Mucosa of descending colon (tissue), 3 donors: ENCODE measurements around the gene PBRM1. TPM values are rescaled to one million over a fixed set of nuclear protein-coding genes. Genes with fewer than 3 reads are reported as not detected.

Experiments
- ATAC-seq: fragments of 200-7000 bp; cut with Tn5 transposase; one replicate; pipeline ENCODE4 v1.9.1; 2020; ENCODE audit warnings: mild to moderate bottlenecking, moderate library complexity
- DNase-seq, 3 donors: peaks; one replicate each; pipeline ENCODE4 v3.0.0-alpha.2; 2020
- H3K36me3 ChIP-seq: fragments of 200-600 bp; one replicate; pipeline ENCODE4 v1.8.0; 2021; ENCODE audit warnings: low read depth, mild to moderate bottlenecking
- H3K4me1 ChIP-seq: fragments of 200-600 bp; one replicate; pipeline ENCODE4 v1.8.0; 2021; ENCODE audit warnings: low read depth, mild to moderate bottlenecking
- H3K4me3 ChIP-seq: fragments of 200-600 bp; one replicate; pipeline ENCODE4 v1.8.0; 2021; ENCODE audit warnings: mild to moderate bottlenecking
- H3K9me3 ChIP-seq: fragments of 200-600 bp; one replicate; pipeline ENCODE4 v1.8.0; 2021; ENCODE audit warnings: mild to moderate bottlenecking
- intact Hi-C, 2 donors: fragments of 100-400 bp; cut with DNase I in 1 of 2; cut with micrococcal nuclease in 1 of 2; formaldehyde crosslinking; loops; one replicate each; pipeline versions ENCODE4 v1.11.0 to v1.11.1; 2022; cut with DNase I, micrococcal nuclease
- total RNA-seq, 3 donors: library from RNA; stranded (reverse); fragmentation: NEBNext Ultra II Directional in 2 of 3; extraction: Animal tissue kit (Norgen Biotek cat#: 25700) in 2 of 3; gene quantifications; one replicate each; pipeline versions ENCODE4 v1.2.1 to v1.2.4, GENCODE V29; 2021 to 2023
- TF ChIP-seq, protein P1 (sequence below): fragments of 200-600 bp; IDR thresholded peaks from one replicate; pipeline ENCODE4 v1.8.0; 2022; ENCODE audit warnings: antibody characterized with exemption, mild to moderate bottlenecking
- donor health status: DM: no; HTN: no; CAD: no; lungs with moderate emphysema.
- donor health status: DM: no; HTN: no; CAD: no.
- donor health status: DM: no; HTN: yes; CAD: no.

Gene PBRM1
- total RNA-seq, 3 donors from 2014 or later, result 48.5 to 86.1 (median 56.8) TPM

DNA sequence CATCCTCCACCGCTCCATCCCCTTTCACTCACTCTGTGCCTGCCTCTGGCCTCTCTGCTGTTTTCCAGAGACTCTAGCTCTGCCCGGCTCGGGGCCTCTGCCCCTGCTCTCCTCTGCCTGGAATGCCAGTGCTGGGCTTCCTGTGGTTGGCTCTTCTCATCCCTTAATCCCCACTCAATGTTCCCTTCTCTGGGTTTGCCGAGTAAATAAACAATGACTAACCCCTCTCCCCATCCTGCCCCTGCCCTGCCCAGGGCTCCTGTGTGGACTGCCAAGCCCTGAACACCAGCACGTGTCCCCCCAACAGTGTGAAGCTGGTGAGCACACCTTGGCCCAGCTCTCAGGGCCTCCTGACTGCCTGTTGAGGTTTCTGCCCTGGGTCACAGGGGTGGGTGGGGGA, 178.4 kb downstream of the PBRM1 start:
- TF ChIP-seq, protein P1, sequence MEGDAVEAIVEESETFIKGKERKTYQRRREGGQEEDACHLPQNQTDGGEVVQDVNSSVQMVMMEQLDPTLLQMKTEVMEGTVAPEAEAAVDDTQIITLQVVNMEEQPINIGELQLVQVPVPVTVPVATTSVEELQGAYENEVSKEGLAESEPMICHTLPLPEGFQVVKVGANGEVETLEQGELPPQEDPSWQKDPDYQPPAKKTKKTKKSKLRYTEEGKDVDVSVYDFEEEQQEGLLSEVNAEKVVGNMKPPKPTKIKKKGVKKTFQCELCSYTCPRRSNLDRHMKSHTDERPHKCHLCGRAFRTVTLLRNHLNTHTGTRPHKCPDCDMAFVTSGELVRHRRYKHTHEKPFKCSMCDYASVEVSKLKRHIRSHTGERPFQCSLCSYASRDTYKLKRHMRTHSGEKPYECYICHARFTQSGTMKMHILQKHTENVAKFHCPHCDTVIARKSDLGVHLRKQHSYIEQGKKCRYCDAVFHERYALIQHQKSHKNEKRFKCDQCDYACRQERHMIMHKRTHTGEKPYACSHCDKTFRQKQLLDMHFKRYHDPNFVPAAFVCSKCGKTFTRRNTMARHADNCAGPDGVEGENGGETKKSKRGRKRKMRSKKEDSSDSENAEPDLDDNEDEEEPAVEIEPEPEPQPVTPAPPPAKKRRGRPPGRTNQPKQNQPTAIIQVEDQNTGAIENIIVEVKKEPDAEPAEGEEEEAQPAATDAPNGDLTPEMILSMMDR, result no peak
- H3K36me3 ChIP-seq, result no peaks in the 10 kb centered on the region
- DNase-seq (no peak), ATAC-seq (no peak)
- H3K4me3 ChIP-seq, result no peak overlapping the region
- H3K4me1 ChIP-seq, result no peaks in the 10 kb centered on the region
- no peaks in the 10 kb centered on the region for H3K9me3 ChIP-seq
- intact Hi-C loops, result no loop called here

- no peaks in the 10 kb centered on the region for H3K4me1 ChIP-seq
- TF ChIP-seq, protein P1, result no peak
- no peaks in the 10 kb centered on the region for H3K36me3 ChIP-seq
- no peak for DNase-seq
- intact Hi-C loops, result no loop called here
- no peak for ATAC-seq
- no peak overlapping the region for H3K4me3 ChIP-seq
- no peaks in the 10 kb centered on the region for H3K9me3 ChIP-seq
These were observed 179.3 kb downstream of the PBRM1 start for GRCh38 chr3:52506266-52506966.

DNA sequence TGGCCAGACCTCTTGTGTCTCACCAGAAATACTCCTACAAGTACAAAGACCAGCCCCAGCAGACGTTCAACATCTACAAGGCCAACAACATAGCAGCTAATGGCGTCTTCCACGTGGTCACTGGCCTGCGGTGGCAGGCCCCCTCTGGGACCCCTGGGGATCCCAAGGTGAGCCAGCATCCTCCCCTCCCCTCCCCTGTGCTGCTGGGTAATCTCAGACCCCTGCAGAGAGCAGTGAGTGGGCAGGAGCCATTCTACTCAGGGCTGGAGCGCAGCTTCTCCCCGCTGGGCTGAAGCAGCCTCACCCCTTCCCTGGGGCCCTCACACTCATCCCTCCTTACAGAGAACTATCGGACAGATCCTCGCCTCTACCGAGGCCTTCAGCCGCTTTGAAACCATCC, 180.7 kb downstream of the PBRM1 start:
- Histone ChIP-seq H3K9me3 (no peaks in the 10 kb centered on the region), H3K4me1 (no peaks in the 10 kb centered on the region), H3K4me3 (no peak overlapping the region), H3K36me3 (no peaks in the 10 kb centered on the region)
- TF ChIP-seq, protein P1, result no peak
- intact Hi-C loops, result no loop called here
- DNase-seq, result no peak
- no peak for ATAC-seq

- no peaks in the 10 kb centered on the region for H3K36me3 ChIP-seq
- intact Hi-C loops, result no loop called here
- no peaks in the 10 kb centered on the region for H3K9me3 ChIP-seq
- H3K4me3 ChIP-seq, result no peak overlapping the region
- no peaks in the 10 kb centered on the region for H3K4me1 ChIP-seq
- no peak for ATAC-seq
- no peak for DNase-seq
- TF ChIP-seq, protein P1, result no peak
These were observed 181.8 kb downstream of the PBRM1 start for GRCh38 chr3:52503788-52504424.

- no peak for DNase-seq
- Histone ChIP-seq H3K36me3 (no peaks in the 10 kb centered on the region), H3K4me1 (no peaks in the 10 kb centered on the region), H3K4me3 (no peak overlapping the region), H3K9me3 (no peaks in the 10 kb centered on the region)
- intact Hi-C loops, result no loop called here
- TF ChIP-seq, protein P1, result no peak
- no peak for ATAC-seq
These were observed 182.8 kb downstream of the PBRM1 start for GRCh38 chr3:52502808-52503350.
